HEK293 (cell line): ENCODE data around the gene ABHD16B.

ENCODE experiments used
- CTCF ChIA-PET: fragments of 350-600 bp; formaldehyde crosslinking; extraction: SDS; loops from one replicate; lab custom pipeline; 2021; ENCODE audit warnings: antibody characterized with exemption; lab: Yijun Ruan, JAX
- POLR2A ChIA-PET: fragments of 300-600 bp; formaldehyde crosslinking; extraction: SDS; loops from one replicate; lab custom pipeline; 2020; ENCODE audit warnings: antibody characterized with exemption, inconsistent platforms; lab: Yijun Ruan, JAX
- H3K27ac ChIP-seq: fragments of 200-500 bp; sonication (Bioruptor generic); 2 replicates; pipeline ENCODE4 v1.5.1; 2014; ENCODE audit warnings: low read depth, low read length, control low read depth, inconsistent platforms; ENCODE audit errors: extremely low read depth
- H3K36me3 ChIP-seq, 2 experiments: fragments of 200-500 bp in 1 of 2; sonication (Bioruptor generic) in 1 of 2; 1 replicate in 1 of 2; 2 replicates in 1 of 2; pipeline ENCODE4 v1.5.1; 2014 to 2017; ENCODE audit warnings: inconsistent platforms in 2 of 2, low read length in 2 of 2; ENCODE audit not compliant: control insufficient read depth in 2 of 2, insufficient read depth in 1 of 2
- H3K4me1 ChIP-seq: fragments of 200-500 bp; sonication (Bioruptor generic); 2 replicates; pipeline ENCODE4 v1.5.1; 2014; ENCODE audit warnings: mild to moderate bottlenecking, low read length, inconsistent platforms; ENCODE audit not compliant: control insufficient read depth, insufficient read depth
- H3K4me3 ChIP-seq: 2 replicates; pipeline ENCODE4 v1.5.1; 2011; ENCODE audit warnings: low read depth, mild to moderate bottlenecking, control low read depth, low read length, moderate library complexity
- H3K9me3 ChIP-seq: fragments of 200-500 bp; sonication (Bioruptor generic); 2 replicates; pipeline ENCODE4 v1.5.1; 2014; ENCODE audit warnings: low read depth, low read length, inconsistent platforms; ENCODE audit not compliant: control insufficient read depth, insufficient read depth
- BCL11B ChIP-seq: fragments of 450-650 bp; formaldehyde crosslinking; IDR thresholded peaks from 2 replicates; pipeline ENCODE4 v1.5.1; 2016; ENCODE audit warnings: low read depth, missing biosample characterization, missing genetic modification characterization
- EGR2 ChIP-seq: fragments of 450-650 bp; formaldehyde crosslinking; IDR thresholded peaks from 2 replicates; pipeline ENCODE4 v1.5.1; 2016; ENCODE audit warnings: low read depth, missing biosample characterization, missing genetic modification characterization
- GLIS1 ChIP-seq: fragments of 450-650 bp; formaldehyde crosslinking; IDR thresholded peaks from 2 replicates; pipeline ENCODE4 v1.5.1; 2016; ENCODE audit warnings: missing biosample characterization, missing genetic modification characterization
- KLF1 ChIP-seq: fragments of 450-650 bp; formaldehyde crosslinking; IDR thresholded peaks from 2 replicates; pipeline ENCODE4 v1.5.1; 2016; ENCODE audit warnings: missing biosample characterization, missing genetic modification characterization
- KLF9 ChIP-seq: fragments of 450-650 bp; formaldehyde crosslinking; IDR thresholded peaks from 2 replicates; pipeline ENCODE4 v1.5.1; 2016; ENCODE audit warnings: missing biosample characterization, missing genetic modification characterization, low read depth
- SALL2 ChIP-seq: fragments of 450-650 bp; formaldehyde crosslinking; IDR thresholded peaks from 2 replicates; pipeline ENCODE4 v1.5.0; 2017; ENCODE audit warnings: missing biosample characterization, mild to moderate bottlenecking, missing genetic modification characterization, borderline replicate concordance
- SCRT2 ChIP-seq: fragments of 450-650 bp; formaldehyde crosslinking; IDR thresholded peaks from 2 replicates; pipeline ENCODE4 v1.5.1; 2016; ENCODE audit warnings: missing biosample characterization, missing genetic modification characterization
- ZBTB20 ChIP-seq: fragments of 450-650 bp; formaldehyde crosslinking; IDR thresholded peaks from 2 replicates; pipeline ENCODE4 v1.5.1; 2016; ENCODE audit warnings: missing biosample characterization, missing genetic modification characterization
- ZBTB21 ChIP-seq: fragments of 450-650 bp; formaldehyde crosslinking; IDR thresholded peaks from 2 replicates; pipeline ENCODE4 v1.5.1; 2017; ENCODE audit warnings: missing biosample characterization, missing genetic modification characterization
- ZBTB48 ChIP-seq: fragments of 450-650 bp; formaldehyde crosslinking; IDR thresholded peaks from 2 replicates; pipeline ENCODE4 v1.5.1; 2016; ENCODE audit warnings: missing biosample characterization, missing genetic modification characterization
- ZFHX2 ChIP-seq: fragments of 450-650 bp; formaldehyde crosslinking; conservative IDR thresholded peaks from 2 replicates; pipeline ENCODE4 v1.5.1; 2016; ENCODE audit warnings: missing biosample characterization, missing genetic modification characterization
- ZIC2 ChIP-seq: fragments of 450-650 bp; formaldehyde crosslinking; IDR thresholded peaks from 2 replicates; pipeline ENCODE4 v1.5.1; 2016; ENCODE audit warnings: missing biosample characterization, missing genetic modification characterization
- ZNF114 ChIP-seq: fragments of 450-650 bp; formaldehyde crosslinking; IDR thresholded peaks from 2 replicates; pipeline ENCODE4 v1.5.0; 2017; ENCODE audit warnings: missing biosample characterization, missing genetic modification characterization
- ZNF140 ChIP-seq: fragments of 450-650 bp; formaldehyde crosslinking; IDR thresholded peaks from 2 replicates; pipeline ENCODE4 v1.5.1; 2016; ENCODE audit warnings: missing biosample characterization, missing genetic modification characterization
- ZNF155 ChIP-seq: fragments of 450-650 bp; formaldehyde crosslinking; IDR thresholded peaks from 2 replicates; pipeline ENCODE4 v1.5.1; 2016; ENCODE audit warnings: missing biosample characterization, missing genetic modification characterization
- ZNF184 ChIP-seq: fragments of 450-650 bp; IDR thresholded peaks from 2 replicates; pipeline ENCODE4 v1.5.1; 2018; ENCODE audit warnings: missing biosample characterization, mild to moderate bottlenecking, missing genetic modification characterization
- ZNF202 ChIP-seq: fragments of 450-650 bp; formaldehyde crosslinking; IDR thresholded peaks from 2 replicates; pipeline ENCODE4 v1.5.1; 2016; ENCODE audit warnings: missing biosample characterization, missing genetic modification characterization, borderline replicate concordance
- ZNF266 ChIP-seq: fragments of 450-650 bp; formaldehyde crosslinking; IDR thresholded peaks from 2 replicates; pipeline ENCODE4 v1.5.1; 2016; ENCODE audit warnings: missing biosample characterization, missing genetic modification characterization, low read depth
- ZNF274 ChIP-seq, 2 experiments: fragments of 200-500 bp in 1 of 2; fragments of 450-650 bp in 1 of 2; sonication (Bioruptor generic) in 1 of 2; formaldehyde crosslinking in 1 of 2; IDR thresholded peaks; 2 replicates each; pipeline versions ENCODE4 v1.5.1 to v1.6.1; 2014 to 2016; ENCODE audit warnings: borderline replicate concordance in 1 of 2, inconsistent platforms in 1 of 2, low read length in 1 of 2, missing biosample characterization in 1 of 2, missing genetic modification characterization in 1 of 2
- ZNF433 ChIP-seq: fragments of 450-650 bp; formaldehyde crosslinking; IDR thresholded peaks from 2 replicates; pipeline ENCODE4 v1.5.1; 2016; ENCODE audit warnings: missing biosample characterization, missing genetic modification characterization, low read depth
- ZNF548 ChIP-seq: fragments of 450-650 bp; formaldehyde crosslinking; IDR thresholded peaks from 2 replicates; pipeline ENCODE4 v1.5.1; 2016; ENCODE audit warnings: missing biosample characterization, missing genetic modification characterization
- ZNF561 ChIP-seq: fragments of 450-650 bp; IDR thresholded peaks from 2 replicates; pipeline ENCODE4 v1.5.1; 2018; ENCODE audit warnings: missing biosample characterization, missing genetic modification characterization, borderline replicate concordance
- ZNF600 ChIP-seq: fragments of 450-650 bp; formaldehyde crosslinking; IDR thresholded peaks from 2 replicates; pipeline ENCODE4 v1.5.1; 2016; ENCODE audit warnings: missing biosample characterization, missing genetic modification characterization
- ZNF623 ChIP-seq: fragments of 450-650 bp; formaldehyde crosslinking; IDR thresholded peaks from 2 replicates; pipeline ENCODE4 v1.5.1; 2016; ENCODE audit warnings: missing biosample characterization, missing genetic modification characterization
- ZNF629 ChIP-seq: fragments of 450-650 bp; formaldehyde crosslinking; IDR thresholded peaks from 2 replicates; pipeline ENCODE4 v1.5.1; 2017; ENCODE audit warnings: missing biosample characterization, missing genetic modification characterization
- ZNF777 ChIP-seq: fragments of 450-650 bp; formaldehyde crosslinking; IDR thresholded peaks from 2 replicates; pipeline ENCODE4 v1.5.1; 2017; ENCODE audit warnings: missing biosample characterization, missing genetic modification characterization, borderline replicate concordance
- ZNF785 ChIP-seq: fragments of 450-650 bp; formaldehyde crosslinking; IDR thresholded peaks from 2 replicates; pipeline ENCODE4 v1.5.1; 2016; ENCODE audit warnings: missing biosample characterization, missing genetic modification characterization
- TF ChIP-seq, protein P1 (sequence below): fragments of 450-650 bp; formaldehyde crosslinking; IDR thresholded peaks from 2 replicates; pipeline ENCODE4 v1.5.1; 2016; ENCODE audit warnings: missing biosample characterization, missing genetic modification characterization
- TF ChIP-seq, protein P2 (sequence below): fragments of 450-650 bp; formaldehyde crosslinking; IDR thresholded peaks from 2 replicates; pipeline ENCODE4 v1.5.1; 2016; ENCODE audit warnings: missing biosample characterization, missing genetic modification characterization

ABHD16B gene

DNA sequence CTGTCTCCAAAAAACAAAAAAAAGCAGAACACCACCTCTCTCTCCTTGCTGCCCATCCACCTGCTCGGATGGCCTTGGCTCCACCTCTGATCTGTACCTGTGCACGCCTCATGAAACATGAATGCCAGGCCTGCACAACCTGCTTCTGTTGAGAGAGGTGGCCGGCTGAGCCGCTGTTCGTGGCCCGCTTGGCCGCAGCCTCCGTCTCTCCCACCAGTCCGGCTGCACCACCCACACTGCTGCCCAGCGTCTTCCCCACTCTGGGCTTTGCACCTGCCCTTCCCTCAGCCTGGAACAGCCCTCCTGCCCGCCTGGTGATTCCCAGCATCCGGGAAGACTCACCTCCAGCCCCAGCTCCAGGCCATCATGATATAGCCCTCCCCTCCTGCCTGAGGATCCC, 18.1 kb upstream of the ABHD16B start:
- POLR2A ChIA-PET = no interaction called here
- H3K27ac ChIP-seq = no peak overlapping the region
- no peaks in the 10 kb centered on the region for H3K9me3 ChIP-seq
- TF ChIP-seq ZNF548 (tag by site-specific recombination) (no peak), ZNF155 (no peak), ZNF266 (tag by site-specific recombination) (no peak), KLF9 (no peak), ZNF785 (tag by site-specific recombination) (no peak), ZNF140 (tag by site-specific recombination) (no peak), ZNF623 (tag by site-specific recombination) (no peak), ZBTB20 (tag by site-specific recombination) (no peak)
- TF ChIP-seq, protein P1, sequence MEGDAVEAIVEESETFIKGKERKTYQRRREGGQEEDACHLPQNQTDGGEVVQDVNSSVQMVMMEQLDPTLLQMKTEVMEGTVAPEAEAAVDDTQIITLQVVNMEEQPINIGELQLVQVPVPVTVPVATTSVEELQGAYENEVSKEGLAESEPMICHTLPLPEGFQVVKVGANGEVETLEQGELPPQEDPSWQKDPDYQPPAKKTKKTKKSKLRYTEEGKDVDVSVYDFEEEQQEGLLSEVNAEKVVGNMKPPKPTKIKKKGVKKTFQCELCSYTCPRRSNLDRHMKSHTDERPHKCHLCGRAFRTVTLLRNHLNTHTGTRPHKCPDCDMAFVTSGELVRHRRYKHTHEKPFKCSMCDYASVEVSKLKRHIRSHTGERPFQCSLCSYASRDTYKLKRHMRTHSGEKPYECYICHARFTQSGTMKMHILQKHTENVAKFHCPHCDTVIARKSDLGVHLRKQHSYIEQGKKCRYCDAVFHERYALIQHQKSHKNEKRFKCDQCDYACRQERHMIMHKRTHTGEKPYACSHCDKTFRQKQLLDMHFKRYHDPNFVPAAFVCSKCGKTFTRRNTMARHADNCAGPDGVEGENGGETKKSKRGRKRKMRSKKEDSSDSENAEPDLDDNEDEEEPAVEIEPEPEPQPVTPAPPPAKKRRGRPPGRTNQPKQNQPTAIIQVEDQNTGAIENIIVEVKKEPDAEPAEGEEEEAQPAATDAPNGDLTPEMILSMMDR (tag by site-specific recombination) = no peak
- no peaks in the 10 kb centered on the region for H3K4me1 ChIP-seq
- CTCF ChIA-PET = no interaction called here
- no peak overlapping the region for H3K4me3 ChIP-seq
- no peaks in the 10 kb centered on the region for H3K36me3 ChIP-seq

DNA sequence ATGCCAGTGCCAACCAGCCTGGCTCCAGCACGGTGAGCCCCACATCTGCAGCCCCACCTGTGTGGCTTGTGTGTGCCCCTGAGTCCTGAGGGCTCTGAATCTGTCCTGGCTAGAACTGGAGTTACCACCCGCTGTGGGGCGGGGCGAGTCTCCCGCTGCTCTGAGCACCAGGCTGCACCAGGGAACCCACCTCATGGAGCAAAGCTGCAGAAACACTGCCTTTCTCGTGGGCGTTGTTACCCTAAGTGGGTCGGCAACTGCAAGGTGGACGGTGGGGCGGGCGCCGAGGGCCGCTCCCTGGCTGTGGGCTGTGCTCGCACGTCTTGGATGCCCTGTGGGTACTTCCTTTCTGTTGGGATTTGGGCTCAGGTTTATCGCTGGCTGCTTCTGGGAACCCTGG, 17.5 kb upstream of the ABHD16B start:
- POLR2A ChIA-PET = no interaction called here
- no peak for TF ChIP-seq SALL2 (tag by site-specific recombination)
- TF ChIP-seq BCL11B (tag by site-specific recombination) = no peak
- TF ChIP-seq ZFHX2 (tag by site-specific recombination) = peak; percentile 61
- peak; percentile 57 for TF ChIP-seq KLF1 (tag by site-specific recombination)
- peak; percentile 51; the same call in 1 of the 2 replicates for TF ChIP-seq EGR2
- TF ChIP-seq ZNF600 (tag by site-specific recombination) = no peak
- no peak for TF ChIP-seq ZNF629
- peak; percentile 78 for TF ChIP-seq ZIC2 (tag by site-specific recombination)
- no peak for TF ChIP-seq ZBTB21 (tag by site-specific recombination)
- TF ChIP-seq ZNF202 (tag by site-specific recombination) = no peak
- TF ChIP-seq ZNF433 (tag by site-specific recombination) = no peak
- TF ChIP-seq ZNF184 (tag by site-specific recombination) = no peak
- no peak for TF ChIP-seq ZNF561 (tag by site-specific recombination)
- TF ChIP-seq, protein P2, sequence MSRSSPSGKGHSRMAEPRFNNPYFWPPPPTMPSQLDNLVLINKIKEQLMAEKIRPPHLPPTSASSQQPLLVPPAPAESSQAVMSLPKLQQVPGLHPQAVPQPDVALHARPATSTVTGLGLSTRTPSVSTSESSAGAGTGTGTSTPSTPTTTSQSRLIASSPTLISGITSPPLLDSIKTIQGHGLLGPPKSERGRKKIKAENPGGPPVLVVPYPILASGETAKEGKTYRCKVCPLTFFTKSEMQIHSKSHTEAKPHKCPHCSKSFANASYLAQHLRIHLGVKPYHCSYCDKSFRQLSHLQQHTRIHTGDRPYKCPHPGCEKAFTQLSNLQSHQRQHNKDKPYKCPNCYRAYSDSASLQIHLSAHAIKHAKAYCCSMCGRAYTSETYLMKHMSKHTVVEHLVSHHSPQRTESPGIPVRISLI (tag by site-specific recombination) = no peak
- TF ChIP-seq ZNF114 (tag by site-specific recombination) = no peak
- 0 out of 2 replicates have a peak, but pooled peaks have one; percentile 32 for TF ChIP-seq GLIS1 (tag by site-specific recombination)
- TF ChIP-seq ZNF777 = no peak
- TF ChIP-seq SCRT2 (tag by site-specific recombination) = no peak
- TF ChIP-seq ZBTB48 (tag by site-specific recombination) = no peak
- no peak for TF ChIP-seq ZNF274 (IDR thresholded peaks at IDR 0.05; ENCODE audit: low read length)
- TF ChIP-seq ZNF274 (tag by site-specific recombination; IDR thresholded peaks at IDR 0.05; ENCODE audit: borderline replicate concordance) = no peak
- Histone ChIP-seq H3K36me3 (no peaks in the 10 kb centered on the region), H3K4me3 (no peak overlapping the region), H3K9me3 (no peaks in the 10 kb centered on the region), H3K4me1 (no peaks in the 10 kb centered on the region), H3K27ac (no peak overlapping the region)
- CTCF ChIA-PET = no interaction called here
